A549 (cell line): ENCODE results near the gene CBX5. TPM values are rescaled to one million over a fixed set of nuclear protein-coding genes. Genes with fewer than 3 reads are reported as not detected.
"Not testable (repeated sequence)": the region's sequence is repeated elsewhere in the genome, so short reads cannot be mapped to it uniquely, and the experiment has no call there.

ENCODE experiments used
- ATAC-seq, 2 experiments: fragments of 200-7000 bp in 1 of 2; fragments of >200 bp in 1 of 2; cut with Nextera tagmentation in 1 of 2; cut with Tn5 transposase in 1 of 2; 3 replicates each; pipeline versions ENCODE4 v1.8.0 to v1.9.1; 2018 to 2020; ENCODE audit warnings: mild to moderate bottlenecking in 1 of 2, moderate library complexity in 1 of 2
- CTCF ChIA-PET: fragments of 300-600 bp; sonication (Branson Sonifier 250); formaldehyde crosslinking; extraction: SDS; loops from one replicate; lab custom pipeline; 2021; ENCODE audit warnings: antibody characterized with exemption, inconsistent platforms; lab: Yijun Ruan, JAX
- POLR2A ChIA-PET: fragments of 350-600 bp; formaldehyde crosslinking; extraction: SDS; loops from one replicate; lab custom pipeline; 2021; ENCODE audit warnings: antibody characterized with exemption, inconsistent platforms; lab: Yijun Ruan, JAX
- DNase-seq, 2 experiments: peaks; one replicate each; pipeline versions ENCODE4 v3.0.0 to v3.0.0-alpha.2; 2011 to 2016; ENCODE audit warnings: low read depth in 1 of 2, low spot score in 1 of 2
- FAIRE-seq: peaks from 2 replicates; lab custom pipeline; 2011; peaks lifted over from hg19 to GRCh38; lab: Jason Lieb, UNC
- H3K27ac ChIP-seq, 2 experiments: fragments of >200 bp; sonication (Bioruptor Twin); formaldehyde crosslinking; 3 replicates each; pipeline ENCODE4 v1.5.1; 2016 to 2017
- H3K4me1 ChIP-seq: fragments of >200 bp; sonication (Bioruptor Twin); formaldehyde crosslinking; 3 replicates; pipeline ENCODE4 v1.6.1; 2016
- H3K4me2 ChIP-seq: fragments of >200 bp; sonication (Bioruptor Twin); formaldehyde crosslinking; 3 replicates; pipeline ENCODE4 v1.6.1; 2016
- H3K4me3 ChIP-seq: fragments of >200 bp; sonication (Bioruptor Twin); formaldehyde crosslinking; 3 replicates; pipeline ENCODE4 v1.5.1; 2016
- H3K9me3 ChIP-seq: fragments of >200 bp; sonication (Bioruptor Twin); formaldehyde crosslinking; 3 replicates; pipeline ENCODE4 v1.6.1; 2016
- CBX2 ChIP-seq: fragments of 200-600 bp; sonication (generic); IDR thresholded peaks from 2 replicates; pipeline ENCODE4 v1.6.1; 2016; ENCODE audit warnings: low read depth, mild to moderate bottlenecking, borderline replicate concordance
- CEBPB ChIP-seq, 2 experiments: fragments of >200 bp in 1 of 2; sonication (Bioruptor Twin) in 1 of 2; formaldehyde crosslinking in 1 of 2; IDR thresholded peaks; 2 replicates each; pipeline ENCODE4 v1.6.1; 2012 to 2016
- CHD2 ChIP-seq: fragments of 150-350 bp; IDR thresholded peaks from 2 replicates; pipeline ENCODE4 v1.6.1; 2014; ENCODE audit warnings: low read length; ENCODE audit not compliant: partially characterized antibody
- CTCF ChIP-seq: fragments of >200 bp; sonication (Bioruptor Twin); formaldehyde crosslinking; IDR thresholded peaks from 3 replicates; pipeline ENCODE4 v1.5.1; 2016
- FOSL2 ChIP-seq, 2 experiments: fragments of 450-650 bp in 1 of 2; fragments of >200 bp in 1 of 2; sonication (Bioruptor Twin) in 1 of 2; formaldehyde crosslinking; IDR thresholded peaks; 2 replicates each; pipeline versions ENCODE4 v1.5.0 to v1.6.1; 2016 to 2020; ENCODE audit warnings: mild to moderate bottlenecking in 1 of 2, moderate library complexity in 1 of 2
- FOXS1 ChIP-seq: fragments of 250-450 bp; sonication (Bioruptor Pico); IDR thresholded peaks from 2 replicates; pipeline ENCODE4 v1.5.0; 2020; ENCODE audit warnings: mild to moderate bottlenecking, moderate library complexity
- HDAC2 ChIP-seq: fragments of 200-600 bp; sonication (generic); IDR thresholded peaks from 2 replicates; pipeline ENCODE4 v1.6.1; 2016
- JUNB ChIP-seq: fragments of >200 bp; sonication (Bioruptor Twin); formaldehyde crosslinking; IDR thresholded peaks from 2 replicates; pipeline ENCODE4 v1.6.1; 2016
- KDM5A ChIP-seq: fragments of 200-600 bp; sonication (generic); IDR thresholded peaks from 2 replicates; pipeline ENCODE4 v1.6.1; 2016; ENCODE audit warnings: antibody characterized with exemption, mild to moderate bottlenecking
- MAFK ChIP-seq: fragments of 450-650 bp; IDR thresholded peaks from 2 replicates; pipeline ENCODE4 v1.6.1; 2014; ENCODE audit not compliant: partially characterized antibody
- PHF8 ChIP-seq: fragments of 200-600 bp; sonication (generic); IDR thresholded peaks from 2 replicates; pipeline ENCODE4 v1.6.1; 2016; ENCODE audit warnings: low read depth, mild to moderate bottlenecking, antibody characterized with exemption, moderate library complexity, borderline replicate concordance
- POLR2A ChIP-seq: IDR thresholded peaks from 2 replicates; pipeline ENCODE4 v1.6.1; 2012; ENCODE audit warnings: mild to moderate bottlenecking, low read length
- REST ChIP-seq: fragments of 200-600 bp; sonication (generic); IDR thresholded peaks from 2 replicates; pipeline ENCODE4 v1.6.1; 2016; ENCODE audit warnings: antibody characterized with exemption, mild to moderate bottlenecking, moderate library complexity
- RNF2 ChIP-seq: fragments of 200-600 bp; sonication (generic); IDR thresholded peaks from 2 replicates; pipeline ENCODE4 v1.6.1; 2016; ENCODE audit warnings: low read depth, mild to moderate bottlenecking, antibody characterized with exemption, moderate library complexity, borderline replicate concordance
- SMC3 ChIP-seq: fragments of >200 bp; sonication (Bioruptor Twin); formaldehyde crosslinking; IDR thresholded peaks from 3 replicates; pipeline ENCODE4 v1.6.1; 2018; ENCODE audit warnings: inconsistent platforms
- SREBF2 ChIP-seq: fragments of 450-650 bp; IDR thresholded peaks from 2 replicates; pipeline ENCODE4 v1.6.1; 2014; ENCODE audit warnings: mild to moderate bottlenecking, moderate library complexity
- WGBS: methylation state at CpG from one replicate; pipeline ENCODE4 v1.1.6; 2017; ENCODE audit errors: missing lambda C conversion rate; 5-methylcytosine and 5-hydroxymethylcytosine counted together
- polyA plus RNA-seq, 4 experiments: library from polyadenylated mRNA; depleted of rRNA in 3 of 4; stranded (reverse); fragments of >200 nt; fragmentation: RNase III in 1 of 4; extraction: RNeasy Plus Mini Kit Qiagen cat#74134 plus additional on column Dnase treatment in 1 of 4; gene quantifications; 2 replicates in 3 of 4; 3 replicates in 1 of 4; pipeline ENCODE4 v1.2.3, GENCODE V29; 2011 to 2017
- TF ChIP-seq, protein P1 (sequence below): fragments of 450-650 bp; IDR thresholded peaks from 2 replicates; pipeline ENCODE4 v1.6.1; 2014; ENCODE audit warnings: antibody characterized with exemption
- TF ChIP-seq, protein P2 (sequence below): fragments of >200 bp; sonication (Bioruptor Twin); formaldehyde crosslinking; IDR thresholded peaks from 2 replicates; pipeline ENCODE4 v1.6.1; 2016

CBX5 gene
- polyA plus RNA-seq, 2 of the 4 experiments (the other 2 are of a cell fraction), result 39.5 to 129 TPM

GRCh38 chr12:54321363-54321762 lies 41.4 kb upstream of the CBX5 start:
- DNase-seq, result no peak
- POLR2A ChIA-PET, result no interaction called here
- CTCF ChIA-PET, result interaction anchor here (0.8 to 10.2 kb wide), 7 partner anchors 14 to 47 kb away, joined by 3 to 100 read pairs (median 14); partner anchors contain the start of gene NFE2
- Histone ChIP-seq H3K4me1 (peaks cover 6% of the 10 kb centered on the region), H3K4me3 (no peak overlapping the region), H3K9me3 (no peaks in the 10 kb centered on the region), H3K27ac (no peak overlapping the region), H3K4me2 (no peak overlapping the region)
- WGBS, result 70% methylated on average over 5 of the region's 5 CpGs
- no peak for FAIRE-seq
- ATAC-seq, result no peak
- TF ChIP-seq KDM5A (no peak), CHD2 (no peak), CBX2 (no peak), HDAC2 (no peak), CTCF (no peak), JUNB (no peak), PHF8 (no peak), RNF2 (no peak), CEBPB (IDR thresholded peaks at IDR 0.05) (no peak), SMC3 (no peak), MAFK (no peak), REST (no peak), FOSL2 (IDR thresholded peaks at IDR 0.05) (no peak), FOSL2 (CRISPR knock-in tag; IDR thresholded peaks at IDR 0.05) (no peak), SREBF2 (no peak), POLR2A (no peak), FOXS1 (CRISPR knock-in tag) (no peak)
- TF ChIP-seq, protein P1, sequence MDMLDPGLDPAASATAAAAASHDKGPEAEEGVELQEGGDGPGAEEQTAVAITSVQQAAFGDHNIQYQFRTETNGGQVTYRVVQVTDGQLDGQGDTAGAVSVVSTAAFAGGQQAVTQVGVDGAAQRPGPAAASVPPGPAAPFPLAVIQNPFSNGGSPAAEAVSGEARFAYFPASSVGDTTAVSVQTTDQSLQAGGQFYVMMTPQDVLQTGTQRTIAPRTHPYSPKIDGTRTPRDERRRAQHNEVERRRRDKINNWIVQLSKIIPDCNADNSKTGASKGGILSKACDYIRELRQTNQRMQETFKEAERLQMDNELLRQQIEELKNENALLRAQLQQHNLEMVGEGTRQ, result no peak
- TF ChIP-seq, protein P2, sequence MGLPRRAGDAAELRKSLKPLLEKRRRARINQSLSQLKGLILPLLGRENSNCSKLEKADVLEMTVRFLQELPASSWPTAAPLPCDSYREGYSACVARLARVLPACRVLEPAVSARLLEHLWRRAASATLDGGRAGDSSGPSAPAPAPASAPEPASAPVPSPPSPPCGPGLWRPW, result no peak

GRCh38 chr12:54312309-54312708 lies 32.4 kb upstream of the CBX5 start:
- POLR2A ChIA-PET, result interaction anchor here (1.7 kb wide), 1 partner anchor 32 kb away, joined by 5 read pairs; the partner anchor contains the start of genes CBX5 and HNRNPA1
- ATAC-seq, result peak in 1 of 2 experiments; percentile 59; a peak in 3 of 6 replicates
- not testable (repeated sequence) for H3K27ac ChIP-seq, FAIRE-seq, DNase-seq, H3K9me3 ChIP-seq, H3K4me1 ChIP-seq, H3K4me2 ChIP-seq, H3K4me3 ChIP-seq
- WGBS, result 86% methylated on average over 7 of the region's 7 CpGs
- CTCF ChIA-PET, result interaction anchor here (1.2 to 1.3 kb wide), 3 partner anchors 13 to 48 kb away, joined by 3 read pairs; no protein-coding TSS in a partner anchor
